COLO829 (cell line): Measurements from ENCODE around the gene RAB3IL1.
"Not testable (repeated sequence)": the region's sequence is repeated elsewhere in the genome, so short reads cannot be mapped to it uniquely, and the experiment has no call there.

ENCODE experiments used
- DNase-seq: peaks from one replicate; pipeline ENCODE4 v3.0.0; 2012; ENCODE audit warnings: low spot score

The RAB3IL1 gene, protein sequence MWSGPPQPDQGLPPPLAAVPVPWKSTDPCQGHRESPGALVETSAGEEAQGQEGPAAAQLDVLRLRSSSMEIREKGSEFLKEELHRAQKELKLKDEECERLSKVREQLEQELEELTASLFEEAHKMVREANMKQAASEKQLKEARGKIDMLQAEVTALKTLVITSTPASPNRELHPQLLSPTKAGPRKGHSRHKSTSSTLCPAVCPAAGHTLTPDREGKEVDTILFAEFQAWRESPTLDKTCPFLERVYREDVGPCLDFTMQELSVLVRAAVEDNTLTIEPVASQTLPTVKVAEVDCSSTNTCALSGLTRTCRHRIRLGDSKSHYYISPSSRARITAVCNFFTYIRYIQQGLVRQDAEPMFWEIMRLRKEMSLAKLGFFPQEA

DNA sequence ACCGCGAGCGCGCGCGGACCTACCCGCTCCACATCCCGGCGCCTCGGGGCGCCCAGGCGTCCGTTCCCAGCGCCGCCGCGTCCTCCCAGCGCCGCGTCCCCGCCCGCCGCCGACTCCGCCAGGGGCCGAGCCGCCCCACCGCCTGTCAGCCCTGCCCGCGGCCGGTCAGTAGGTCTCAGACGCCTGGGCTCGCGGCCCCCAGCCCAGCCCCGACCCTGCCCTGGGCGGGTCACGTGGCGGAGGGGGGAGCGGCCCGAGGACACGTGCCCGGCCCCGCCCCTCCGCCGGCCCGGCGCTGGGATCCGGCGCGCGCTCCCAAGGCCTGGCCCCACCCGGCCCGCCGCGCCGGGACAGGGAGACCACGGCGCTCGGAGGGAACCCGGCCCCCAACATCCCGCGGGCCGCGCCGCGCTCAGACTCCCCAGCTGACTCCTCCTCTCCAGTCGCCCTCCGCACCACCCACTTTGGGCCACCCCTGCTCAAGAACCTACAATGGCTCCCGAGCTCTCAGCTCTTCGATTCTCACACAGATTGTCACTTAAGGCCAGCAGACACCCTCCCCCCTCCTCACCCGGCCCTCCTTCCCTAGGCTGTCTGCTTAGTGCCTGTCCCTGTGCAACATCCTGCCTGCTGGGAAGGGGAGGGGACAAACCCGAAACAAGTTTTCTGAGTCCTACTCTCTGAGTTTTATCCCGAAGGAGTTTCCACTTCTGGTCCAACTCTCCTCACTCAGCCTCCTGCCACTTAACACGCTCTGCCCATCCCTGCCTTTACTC, at the start of gene RAB3IL1:
RAB3IL1 (minus strand) TSS at position 233 of the 776 bp plus-strand sequence; CDS start at position 34, 199 bp downstream.
- no peak for DNase-seq

- no peak for DNase-seq
Observed at GRCh38 chr11:61966734-61967115, 49.4 kb upstream of the RAB3IL1 start.

DNA sequence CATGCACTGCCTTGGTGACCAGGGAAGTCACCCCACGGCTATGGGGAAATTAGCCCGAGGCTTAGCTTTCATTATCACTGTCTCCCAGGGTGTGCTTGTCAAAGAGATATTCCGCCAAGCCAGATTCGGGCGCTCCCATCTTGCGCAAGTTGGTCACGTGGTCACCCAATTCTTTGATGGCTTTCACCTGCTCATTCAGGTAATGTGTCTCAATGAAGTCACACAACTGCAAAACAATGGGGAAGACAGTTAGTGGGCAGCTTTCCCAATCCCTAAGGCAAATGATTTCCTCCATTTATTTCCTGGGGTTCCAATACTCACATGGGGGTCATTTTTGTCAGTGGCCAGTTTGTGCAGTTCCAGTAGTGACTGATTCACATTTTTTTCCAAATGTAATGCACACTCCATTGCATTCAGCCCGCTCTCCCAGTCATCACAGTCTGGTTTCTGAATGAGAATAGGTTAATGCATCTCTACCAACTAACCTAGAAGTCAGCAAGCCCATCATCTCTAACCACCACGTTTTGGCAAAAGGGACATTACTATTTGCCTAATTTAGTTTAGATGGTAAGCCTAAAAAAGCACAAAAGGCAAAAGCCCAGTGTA, 47.4 kb upstream of the RAB3IL1 start:
- not testable (repeated sequence) for DNase-seq

GRCh38 chr11:61964058-61964665, 46.8 kb upstream of the RAB3IL1 start:
- no peak for DNase-seq

DNA sequence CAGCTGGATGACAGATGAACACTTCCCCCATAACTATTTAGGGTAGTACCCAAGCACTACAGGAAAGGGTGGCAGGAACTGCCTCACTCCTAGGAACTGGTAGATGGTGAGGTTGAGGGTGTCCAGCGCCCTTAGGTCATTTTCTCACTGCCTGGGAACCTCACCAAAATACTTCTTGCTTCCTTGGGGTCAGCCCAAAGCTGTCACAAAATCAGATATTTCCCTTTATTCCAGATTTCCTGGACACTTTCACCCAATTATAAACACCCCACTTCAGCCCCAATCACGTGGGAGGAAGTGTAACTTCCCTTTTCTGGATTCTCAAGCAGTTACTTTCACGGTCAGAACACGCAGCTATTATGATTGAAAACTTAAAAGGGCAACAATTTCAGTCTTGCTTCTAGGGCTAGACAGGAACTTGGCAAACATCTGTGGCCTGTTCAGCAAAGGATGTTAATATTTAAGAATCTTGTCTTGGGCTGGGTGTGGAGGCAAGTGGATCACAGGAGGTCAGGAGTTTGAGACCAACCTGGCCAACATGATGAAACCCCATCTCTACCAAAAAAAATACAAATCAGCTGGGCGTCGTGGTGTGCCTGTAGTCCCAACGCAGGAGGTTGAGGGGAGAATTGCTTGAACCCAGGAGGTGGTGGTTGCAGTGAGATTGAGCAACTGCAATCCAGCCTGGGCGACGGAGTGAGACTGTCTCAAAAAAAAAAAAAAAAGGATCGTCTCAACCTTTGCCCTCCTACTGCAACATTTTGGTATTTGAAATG, 46.1 kb upstream of the RAB3IL1 start:
- no peak for DNase-seq

GRCh38 chr11:61963016-61963281, 45.6 kb upstream of the RAB3IL1 start:
- DNase-seq: no peak

GRCh38 chr11:61962213-61963015, 45.0 kb upstream of the RAB3IL1 start:
- no peak for DNase-seq

GRCh38 chr11:61961570-61962212, 44.3 kb upstream of the RAB3IL1 start:
- no peak for DNase-seq

- DNase-seq: no peak
Observed at GRCh38 chr11:61960532-61960931, 43.2 kb upstream of the RAB3IL1 start.

DNA sequence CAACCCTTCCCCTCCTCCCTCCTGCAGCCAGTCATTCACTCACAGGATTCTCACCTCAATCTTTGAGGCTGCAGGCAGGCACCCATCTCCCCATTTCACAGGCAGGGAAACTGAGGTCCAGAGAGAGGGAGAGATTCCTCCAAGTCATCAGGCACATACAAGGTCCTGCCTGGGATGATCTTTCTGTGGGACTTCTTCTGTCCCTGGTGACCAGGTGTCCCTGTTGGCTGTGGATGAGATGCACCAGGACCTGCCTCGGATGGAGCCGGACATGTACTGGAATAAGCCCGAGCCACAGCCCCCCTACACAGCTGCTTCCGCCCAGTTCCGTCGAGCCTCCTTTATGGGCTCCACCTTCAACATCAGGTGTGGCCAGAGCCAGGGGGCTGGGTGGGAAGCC, 42.3 kb upstream of the RAB3IL1 start:
- DNase-seq: no peak

DNA sequence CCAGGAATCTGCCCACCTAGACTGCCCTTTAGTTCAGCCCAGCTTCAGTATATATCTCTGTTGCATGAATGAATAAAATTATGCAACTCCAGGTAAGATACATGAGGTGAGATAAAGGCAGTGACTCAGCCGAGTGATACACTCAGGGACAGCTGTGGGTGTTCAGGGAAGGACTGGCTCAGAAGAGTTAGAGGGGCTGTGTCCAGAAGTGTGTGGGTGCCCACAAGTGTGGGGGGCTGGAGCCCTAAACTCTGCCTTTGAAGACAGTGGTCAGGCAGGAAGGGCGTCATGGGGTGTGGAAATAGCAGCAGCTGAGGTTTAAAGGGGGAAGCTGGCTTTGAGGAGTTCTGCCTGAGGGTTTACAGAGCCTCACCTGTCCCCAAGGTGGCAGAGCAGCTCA, 41.7 kb upstream of the RAB3IL1 start:
- no peak for DNase-seq

- no peak for DNase-seq
Observed at GRCh38 chr11:61958590-61958989, 41.2 kb upstream of the RAB3IL1 start.

- no peak for DNase-seq
Observed at GRCh38 chr11:61957021-61957770, 39.8 kb upstream of the RAB3IL1 start.

GRCh38 chr11:61956191-61957020, 39.0 kb upstream of the RAB3IL1 start:
- DNase-seq: no peak

- no peak for DNase-seq
Observed at GRCh38 chr11:61955422-61956135, 38.2 kb upstream of the RAB3IL1 start.

GRCh38 chr11:61954851-61955421, 37.6 kb upstream of the RAB3IL1 start:
- no peak for DNase-seq

DNA sequence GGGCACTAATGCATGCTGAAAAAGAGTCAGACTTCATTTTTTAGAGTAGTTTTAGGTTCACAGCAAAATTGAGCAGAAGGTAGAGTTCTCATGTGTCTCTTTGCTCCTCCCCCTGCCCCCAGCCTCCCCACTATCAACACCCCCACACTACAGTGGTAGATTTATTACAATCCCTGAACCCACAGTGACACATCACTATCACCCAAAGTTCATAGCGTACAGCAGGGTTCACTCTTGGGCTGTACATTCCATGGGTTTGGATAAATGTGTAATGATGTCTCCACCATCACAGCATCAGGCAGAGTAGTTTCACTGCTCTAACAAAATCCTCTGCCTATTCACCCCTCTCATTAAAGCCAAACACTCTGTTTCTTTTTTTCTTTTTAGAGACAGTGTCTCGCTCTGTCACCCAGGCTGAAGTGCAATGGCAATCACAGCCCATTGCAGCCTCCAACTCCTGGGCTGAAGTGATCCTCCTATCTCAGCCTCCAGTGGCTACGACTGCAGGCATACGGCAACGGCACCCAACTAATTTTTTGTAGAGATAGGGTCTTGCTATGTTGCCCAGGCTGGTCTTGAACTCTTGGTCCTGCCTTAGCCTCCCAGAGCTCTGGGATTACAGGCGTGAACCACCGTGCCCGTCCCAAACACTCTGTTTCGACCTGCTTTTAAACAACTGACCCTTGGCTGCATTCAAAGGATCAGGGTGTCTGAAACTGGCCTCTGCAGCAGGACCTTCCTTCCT, 36.9 kb upstream of the RAB3IL1 start:
- DNase-seq: no peak
